SK-N-SH (cell line): ENCODE measurements around the gene PRKCH.

Source experiments
- EP300 ChIP-seq, 2 experiments: IDR thresholded peaks; 2 replicates each; pipeline versions ENCODE4 v1.4.0 to v1.6.1; 2012; ENCODE audit warnings: borderline replicate concordance in 1 of 2, low read depth in 1 of 2, low read length in 1 of 2
- JUND ChIP-seq: IDR thresholded peaks from 2 replicates; pipeline ENCODE4 v1.4.0; 2012
- MXI1 ChIP-seq: IDR thresholded peaks from 2 replicates; pipeline ENCODE4 v1.6.1; 2012; ENCODE audit warnings: mild to moderate bottlenecking, low read depth, low read length, improper control_type of control experiment
- POLR2AphosphoS5 ChIP-seq: IDR thresholded peaks from 2 replicates; pipeline ENCODE4 v1.6.1; 2012; ENCODE audit warnings: low read depth, low read length
- RAD21 ChIP-seq: IDR thresholded peaks from 2 replicates; pipeline ENCODE4 v1.6.1; 2012; ENCODE audit warnings: mild to moderate bottlenecking, low read length
- RFX5 ChIP-seq: IDR thresholded peaks from 2 replicates; pipeline ENCODE4 v1.6.1; 2012; ENCODE audit warnings: mild to moderate bottlenecking, improper control_type of control experiment, low read length
- TAF1 ChIP-seq: IDR thresholded peaks from 2 replicates; pipeline ENCODE4 v1.6.1; 2012; ENCODE audit warnings: low read depth, mild to moderate bottlenecking, low read length, moderate library complexity, borderline replicate concordance
- YY1 ChIP-seq: IDR thresholded peaks from 2 replicates; pipeline ENCODE4 v1.4.0; 2012; ENCODE audit warnings: low read depth, mild to moderate bottlenecking
- TF ChIP-seq, protein P1 (sequence below): fragments of 200-600 bp; sonication (generic); IDR thresholded peaks from 2 replicates; pipeline ENCODE4 v1.6.1; 2017; ENCODE audit warnings: antibody characterized with exemption, mild to moderate bottlenecking, moderate library complexity
- TF ChIP-seq, protein P2 (sequence below): IDR thresholded peaks from 2 replicates; pipeline ENCODE4 v1.4.0; 2012; ENCODE audit warnings: low read depth, borderline replicate concordance

- no peak for TF ChIP-seq TAF1
- TF ChIP-seq, protein P1, sequence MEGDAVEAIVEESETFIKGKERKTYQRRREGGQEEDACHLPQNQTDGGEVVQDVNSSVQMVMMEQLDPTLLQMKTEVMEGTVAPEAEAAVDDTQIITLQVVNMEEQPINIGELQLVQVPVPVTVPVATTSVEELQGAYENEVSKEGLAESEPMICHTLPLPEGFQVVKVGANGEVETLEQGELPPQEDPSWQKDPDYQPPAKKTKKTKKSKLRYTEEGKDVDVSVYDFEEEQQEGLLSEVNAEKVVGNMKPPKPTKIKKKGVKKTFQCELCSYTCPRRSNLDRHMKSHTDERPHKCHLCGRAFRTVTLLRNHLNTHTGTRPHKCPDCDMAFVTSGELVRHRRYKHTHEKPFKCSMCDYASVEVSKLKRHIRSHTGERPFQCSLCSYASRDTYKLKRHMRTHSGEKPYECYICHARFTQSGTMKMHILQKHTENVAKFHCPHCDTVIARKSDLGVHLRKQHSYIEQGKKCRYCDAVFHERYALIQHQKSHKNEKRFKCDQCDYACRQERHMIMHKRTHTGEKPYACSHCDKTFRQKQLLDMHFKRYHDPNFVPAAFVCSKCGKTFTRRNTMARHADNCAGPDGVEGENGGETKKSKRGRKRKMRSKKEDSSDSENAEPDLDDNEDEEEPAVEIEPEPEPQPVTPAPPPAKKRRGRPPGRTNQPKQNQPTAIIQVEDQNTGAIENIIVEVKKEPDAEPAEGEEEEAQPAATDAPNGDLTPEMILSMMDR = no peak
- no peak for TF ChIP-seq RAD21
- TF ChIP-seq EP300 (IDR thresholded peaks at IDR 0.05; ENCODE audit: borderline replicate concordance in 1 of 2, low read depth in 1 of 2, low read length in 1 of 2) = no peak
- TF ChIP-seq, protein P2, sequence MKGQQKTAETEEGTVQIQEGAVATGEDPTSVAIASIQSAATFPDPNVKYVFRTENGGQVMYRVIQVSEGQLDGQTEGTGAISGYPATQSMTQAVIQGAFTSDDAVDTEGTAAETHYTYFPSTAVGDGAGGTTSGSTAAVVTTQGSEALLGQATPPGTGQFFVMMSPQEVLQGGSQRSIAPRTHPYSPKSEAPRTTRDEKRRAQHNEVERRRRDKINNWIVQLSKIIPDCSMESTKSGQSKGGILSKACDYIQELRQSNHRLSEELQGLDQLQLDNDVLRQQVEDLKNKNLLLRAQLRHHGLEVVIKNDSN = no peak
- no peak for TF ChIP-seq MXI1
- no peak for TF ChIP-seq POLR2AphosphoS5
- no peak for TF ChIP-seq YY1
- TF ChIP-seq JUND = no peak
- TF ChIP-seq RFX5 = no peak
Measured at GRCh38 chr14:61434311-61434710, 112.9 kb downstream of the PRKCH start.
